Stimulated activated naive CD8-positive, alpha-beta T cell treated with anti-CD3 and anti-CD28 coated beads, Interleukin-15, Interleukin-2, amounts not matched to agents 100 ng/mL and 50 ng/mL, for 24 hours (primary cell): ENCODE data around the gene WNT7A.

Experiments used
- H3K27ac Mint-ChIP-seq: one replicate; pipeline ENCODE4 v1.8.0; 2021; ENCODE audit warnings: mild to moderate bottlenecking, mixed read lengths
- H3K27me3 Mint-ChIP-seq: one replicate; pipeline ENCODE4 v1.8.0; 2021; ENCODE audit warnings: mixed read lengths
- H3K36me3 Mint-ChIP-seq: one replicate; pipeline ENCODE4 v1.8.0; 2021; ENCODE audit warnings: low read depth, mixed read lengths
- H3K4me1 Mint-ChIP-seq: one replicate; pipeline ENCODE4 v1.8.0; 2021; ENCODE audit warnings: low read depth, mixed read lengths
- H3K4me3 Mint-ChIP-seq: one replicate; pipeline ENCODE4 v1.8.0; 2021; ENCODE audit warnings: mild to moderate bottlenecking, mixed read lengths
- H3K9me3 Mint-ChIP-seq: one replicate; pipeline ENCODE4 v1.8.0; 2021; ENCODE audit warnings: mixed read lengths

Gene WNT7A

DNA sequence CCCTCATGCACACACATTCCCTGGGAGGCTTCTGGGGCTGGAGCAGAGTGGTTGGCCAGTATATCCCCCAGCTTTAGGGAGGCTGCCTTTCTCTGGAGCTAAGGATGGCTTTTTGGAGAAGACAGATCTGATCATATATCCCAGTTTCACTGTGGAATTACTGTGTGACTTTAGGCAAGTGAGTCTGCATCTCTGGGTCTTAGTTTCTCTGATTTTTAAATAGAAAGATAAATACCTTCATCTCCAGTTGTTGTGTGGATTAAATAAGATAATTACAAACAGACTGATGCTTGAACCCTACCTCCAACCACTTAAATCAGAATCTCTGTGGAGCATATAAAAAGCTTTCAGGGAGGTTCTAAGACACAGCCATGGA lies 11.1 kb upstream of the WNT7A start:
- H3K4me1 Mint-ChIP-seq: peaks cover 26% of the 10 kb centered on the region
- H3K4me3 Mint-ChIP-seq: no peak overlapping the region
- peaks cover 4% of the 10 kb centered on the region for H3K9me3 Mint-ChIP-seq
- no peaks in the 10 kb centered on the region for H3K27me3 Mint-ChIP-seq
- H3K27ac Mint-ChIP-seq: peak overlapping the region; percentile 26
- H3K36me3 Mint-ChIP-seq: no peaks in the 10 kb centered on the region

DNA sequence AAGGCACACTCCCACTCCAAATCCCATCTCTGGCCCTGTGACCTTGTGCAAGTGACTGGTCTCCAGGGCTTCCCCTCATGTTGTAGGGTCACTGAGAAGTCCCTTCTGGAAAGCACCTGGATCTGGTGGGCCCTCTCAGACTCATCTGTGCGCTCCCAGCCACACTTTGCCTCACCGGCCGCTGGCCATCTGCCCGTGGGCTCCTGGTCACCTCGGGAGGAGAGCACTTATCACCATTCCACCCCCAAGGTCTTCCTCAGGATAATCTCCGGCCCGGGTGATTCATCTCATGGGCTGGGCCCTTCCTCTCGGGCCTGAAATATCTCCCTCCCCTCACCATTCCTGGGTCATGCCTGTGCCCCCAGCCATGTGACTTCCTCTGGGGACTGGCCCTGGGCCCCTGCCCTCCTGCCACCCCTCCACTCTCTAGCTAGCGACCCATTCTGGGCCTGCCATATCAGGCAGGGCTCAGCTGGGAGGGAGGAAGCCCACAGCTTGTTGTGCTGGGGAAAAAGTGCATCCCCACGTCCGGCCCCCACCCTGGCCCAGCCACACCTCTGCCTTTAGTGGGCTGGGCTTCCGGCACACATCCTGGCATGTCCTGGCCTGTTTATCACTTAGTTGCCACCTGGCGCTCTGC lies 10.6 kb upstream of the WNT7A start:
- peaks cover 21% of the 10 kb centered on the region for H3K4me1 Mint-ChIP-seq
- H3K9me3 Mint-ChIP-seq: peaks cover 4% of the 10 kb centered on the region
- no peaks in the 10 kb centered on the region for H3K27me3 Mint-ChIP-seq
- peak overlapping the region; percentile 26 for H3K27ac Mint-ChIP-seq
- H3K4me3 Mint-ChIP-seq: no peak overlapping the region
- H3K36me3 Mint-ChIP-seq: no peaks in the 10 kb centered on the region

DNA sequence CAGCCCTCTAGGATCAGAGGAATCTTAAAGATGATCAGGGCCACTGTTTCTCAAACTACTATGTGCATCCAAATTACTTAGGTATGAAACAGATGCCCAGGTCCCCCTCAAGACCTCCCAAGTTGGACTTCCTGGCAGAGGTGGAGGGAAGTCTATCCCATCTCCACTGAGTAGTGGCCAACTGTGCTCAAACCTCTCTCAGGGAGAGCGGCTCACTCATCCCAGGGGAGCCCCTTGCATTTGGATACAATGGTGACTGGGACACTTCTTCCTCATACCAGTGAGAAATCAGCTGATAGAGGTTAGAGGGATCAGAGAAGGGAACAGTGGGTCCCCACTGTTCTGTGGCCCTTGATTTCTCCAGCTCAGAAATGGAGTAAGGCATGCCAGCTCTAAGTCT lies 8.7 kb upstream of the WNT7A start:
- Mint-ChIP-seq H3K36me3 (no peaks in the 10 kb centered on the region), H3K9me3 (peaks cover 4% of the 10 kb centered on the region), H3K4me3 (no peak overlapping the region), H3K27ac (no peak overlapping the region), H3K27me3 (peaks cover 12% of the 10 kb centered on the region), H3K4me1 (peaks cover 14% of the 10 kb centered on the region)

DNA sequence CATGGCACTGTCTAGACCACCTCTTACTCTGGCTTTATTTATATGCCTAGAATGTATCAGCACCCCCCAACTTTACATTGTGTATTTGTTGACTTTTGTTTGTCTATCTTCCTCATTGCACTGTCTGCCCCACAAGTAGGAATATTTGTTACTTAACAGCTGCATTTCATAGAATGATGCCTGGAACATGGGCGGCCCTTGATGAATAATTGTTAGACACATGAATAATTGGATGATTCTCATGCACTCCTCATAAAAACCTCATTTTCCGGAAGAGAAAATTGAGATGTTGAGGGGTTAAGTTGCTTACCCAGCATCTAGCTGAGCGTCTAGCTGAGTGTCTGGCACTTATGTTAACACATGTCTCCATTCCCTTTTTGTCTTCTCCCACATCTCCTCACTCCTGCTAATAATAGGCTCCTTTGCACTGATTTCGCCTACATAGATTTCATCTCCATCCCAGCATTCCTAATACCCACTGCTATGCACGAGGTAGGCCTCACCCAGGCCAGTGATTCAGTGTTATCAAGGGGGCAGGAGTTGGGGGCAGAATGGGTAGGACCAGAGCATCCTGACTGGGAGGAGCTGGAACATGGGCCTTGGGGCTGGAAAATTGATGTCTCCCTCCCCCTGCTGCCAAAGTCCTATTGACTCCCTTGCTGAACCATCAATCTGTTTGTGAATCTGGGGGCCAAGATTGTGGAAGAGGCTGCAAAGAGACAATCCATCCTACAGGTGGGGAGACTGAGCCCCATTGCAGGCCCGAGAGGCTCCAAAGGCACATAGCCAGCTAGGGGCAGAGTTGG lies 7.8 kb upstream of the WNT7A start:
- Mint-ChIP-seq H3K27ac (no peak overlapping the region), H3K36me3 (no peaks in the 10 kb centered on the region), H3K4me1 (peaks cover 14% of the 10 kb centered on the region), H3K27me3 (peaks cover 18% of the 10 kb centered on the region), H3K4me3 (no peak overlapping the region), H3K9me3 (peaks cover 4% of the 10 kb centered on the region)

DNA sequence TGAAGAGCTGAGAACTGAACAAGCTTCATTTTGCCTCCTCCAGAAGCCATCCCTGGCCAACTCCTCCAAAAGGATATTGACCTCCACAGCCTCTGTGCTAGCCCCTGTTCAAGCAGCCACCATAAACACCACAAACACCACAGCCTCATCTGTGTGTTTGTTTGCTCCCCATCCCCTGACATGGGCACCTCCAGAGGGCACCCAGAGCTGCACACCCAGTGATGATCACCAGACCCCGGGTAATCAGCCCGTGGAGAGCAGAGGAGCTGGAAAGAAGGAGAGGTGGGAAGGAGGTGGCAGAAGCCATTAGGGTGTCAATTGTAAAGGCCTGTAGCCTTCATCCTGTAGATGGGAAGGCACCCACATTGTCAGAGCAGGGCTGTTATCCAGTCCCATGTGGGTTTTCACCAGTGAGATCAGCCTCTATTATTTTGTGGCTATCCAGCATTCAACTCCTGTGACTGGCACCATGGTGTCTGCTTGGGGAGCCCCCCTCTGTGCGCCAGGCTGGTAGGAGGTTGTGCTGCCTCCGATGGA lies 6.8 kb upstream of the WNT7A start:
- no peak overlapping the region for H3K4me3 Mint-ChIP-seq
- no peaks in the 10 kb centered on the region for H3K9me3 Mint-ChIP-seq
- peaks cover 26% of the 10 kb centered on the region for H3K27me3 Mint-ChIP-seq
- H3K27ac Mint-ChIP-seq: no peak overlapping the region
- H3K36me3 Mint-ChIP-seq: no peaks in the 10 kb centered on the region
- peaks cover 14% of the 10 kb centered on the region for H3K4me1 Mint-ChIP-seq

DNA sequence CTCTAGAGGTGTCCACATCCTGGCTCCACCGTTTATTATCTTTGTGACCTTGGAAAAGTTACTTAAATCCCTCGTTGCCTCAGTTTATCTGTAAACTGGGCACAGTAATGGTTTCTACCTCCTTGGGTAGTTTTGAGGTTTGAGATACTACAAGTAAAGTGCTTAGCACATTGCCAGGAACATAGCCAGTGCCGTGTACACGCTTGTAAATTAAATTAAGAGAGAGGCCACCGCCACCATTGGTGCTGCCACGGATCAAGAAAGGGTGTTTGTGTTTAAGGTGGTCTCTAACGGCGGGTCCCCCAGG lies 5.8 kb upstream of the WNT7A start:
- Mint-ChIP-seq H3K4me3 (no peak overlapping the region), H3K27ac (no peak overlapping the region), H3K27me3 (peaks cover 32% of the 10 kb centered on the region), H3K4me1 (peaks cover 4% of the 10 kb centered on the region), H3K9me3 (no peaks in the 10 kb centered on the region), H3K36me3 (no peaks in the 10 kb centered on the region)

DNA sequence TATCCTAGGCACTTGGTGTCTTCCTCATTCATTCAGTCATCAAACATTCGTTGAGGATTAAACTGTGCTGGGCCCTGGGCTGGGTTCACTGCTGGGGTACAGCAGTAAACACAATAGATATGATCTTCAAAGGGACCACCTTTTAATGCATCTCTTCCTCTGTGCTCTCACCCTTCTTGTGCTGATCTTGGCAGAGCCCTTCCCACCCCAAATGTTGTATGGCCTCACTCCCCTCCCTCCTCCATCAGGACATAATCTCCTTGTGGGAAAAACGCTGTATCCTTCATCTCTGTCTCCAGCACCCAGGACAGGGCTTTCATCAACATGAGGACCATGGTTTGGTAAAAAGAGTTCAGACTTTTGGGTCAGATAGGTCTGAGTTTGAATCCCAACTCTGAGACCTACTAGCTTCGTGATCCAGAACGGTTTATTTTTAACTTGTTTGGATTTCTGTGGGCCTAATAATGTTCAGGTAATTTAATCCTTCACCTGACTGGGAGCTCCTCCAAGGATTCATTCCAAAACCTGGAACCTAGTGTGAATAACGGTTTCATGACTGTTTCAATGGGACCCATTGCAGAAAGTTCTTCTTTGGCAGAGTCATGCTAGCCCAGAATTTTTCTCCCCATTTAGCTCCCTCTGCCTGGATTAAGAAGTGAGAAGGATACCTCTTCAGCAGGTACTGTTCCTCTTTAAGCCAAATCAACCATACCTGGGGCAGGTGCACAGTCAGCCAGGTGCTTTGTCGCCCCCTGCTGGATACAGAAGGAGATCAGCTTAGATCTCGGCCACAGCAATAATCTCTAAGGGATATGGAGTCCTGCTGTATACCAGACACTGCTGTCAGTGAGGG lies 5.2 kb upstream of the WNT7A start:
- Mint-ChIP-seq H3K36me3 (no peaks in the 10 kb centered on the region), H3K27me3 (peaks cover 32% of the 10 kb centered on the region), H3K27ac (no peak overlapping the region), H3K4me1 (no peaks in the 10 kb centered on the region), H3K4me3 (no peak overlapping the region), H3K9me3 (no peaks in the 10 kb centered on the region)

DNA sequence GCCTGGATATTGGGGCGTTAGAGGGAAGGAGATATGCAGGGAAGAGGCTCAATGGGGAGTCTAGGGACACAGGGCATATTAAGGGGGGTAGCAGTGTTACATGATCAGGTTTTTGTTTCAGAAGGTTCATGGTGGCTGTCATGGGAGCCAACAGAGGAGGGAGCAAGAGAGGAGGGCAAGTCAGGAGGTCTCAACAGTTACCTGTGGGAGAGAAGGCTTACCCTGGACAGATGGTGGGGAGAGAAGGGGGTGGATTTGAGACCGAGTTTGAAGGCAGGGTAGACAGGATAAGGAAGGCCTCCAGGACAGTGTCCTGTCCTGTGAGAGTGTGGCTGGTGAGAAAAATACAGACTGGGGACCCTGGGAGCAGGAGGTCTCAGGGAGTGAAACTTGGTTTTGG lies 3.8 kb upstream of the WNT7A start:
- Mint-ChIP-seq H3K9me3 (no peaks in the 10 kb centered on the region), H3K4me1 (no peaks in the 10 kb centered on the region), H3K27ac (no peak overlapping the region), H3K27me3 (peaks cover 41% of the 10 kb centered on the region), H3K4me3 (no peak overlapping the region), H3K36me3 (no peaks in the 10 kb centered on the region)

DNA sequence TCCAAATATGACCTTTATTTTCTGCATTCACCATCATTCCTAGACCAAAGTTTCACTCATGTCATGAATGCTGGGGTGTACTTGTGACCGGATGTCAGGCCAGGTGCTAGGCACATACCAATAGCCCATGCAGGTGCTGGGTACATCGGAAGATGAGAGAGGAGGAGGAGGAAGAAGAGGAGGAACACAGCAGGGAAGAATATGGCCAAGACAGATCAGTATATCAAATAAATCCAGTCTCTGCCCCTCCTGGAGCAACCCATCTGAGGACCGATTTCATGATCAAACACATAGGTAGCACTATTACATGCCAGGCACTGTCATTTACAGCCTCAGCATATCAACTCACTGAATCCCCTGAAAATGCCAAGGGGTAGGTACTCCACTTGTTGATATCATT lies 3.0 kb upstream of the WNT7A start:
- Mint-ChIP-seq H3K4me1 (no peaks in the 10 kb centered on the region), H3K4me3 (no peak overlapping the region), H3K27me3 (peaks cover 45% of the 10 kb centered on the region), H3K9me3 (no peaks in the 10 kb centered on the region), H3K27ac (no peak overlapping the region), H3K36me3 (no peaks in the 10 kb centered on the region)

DNA sequence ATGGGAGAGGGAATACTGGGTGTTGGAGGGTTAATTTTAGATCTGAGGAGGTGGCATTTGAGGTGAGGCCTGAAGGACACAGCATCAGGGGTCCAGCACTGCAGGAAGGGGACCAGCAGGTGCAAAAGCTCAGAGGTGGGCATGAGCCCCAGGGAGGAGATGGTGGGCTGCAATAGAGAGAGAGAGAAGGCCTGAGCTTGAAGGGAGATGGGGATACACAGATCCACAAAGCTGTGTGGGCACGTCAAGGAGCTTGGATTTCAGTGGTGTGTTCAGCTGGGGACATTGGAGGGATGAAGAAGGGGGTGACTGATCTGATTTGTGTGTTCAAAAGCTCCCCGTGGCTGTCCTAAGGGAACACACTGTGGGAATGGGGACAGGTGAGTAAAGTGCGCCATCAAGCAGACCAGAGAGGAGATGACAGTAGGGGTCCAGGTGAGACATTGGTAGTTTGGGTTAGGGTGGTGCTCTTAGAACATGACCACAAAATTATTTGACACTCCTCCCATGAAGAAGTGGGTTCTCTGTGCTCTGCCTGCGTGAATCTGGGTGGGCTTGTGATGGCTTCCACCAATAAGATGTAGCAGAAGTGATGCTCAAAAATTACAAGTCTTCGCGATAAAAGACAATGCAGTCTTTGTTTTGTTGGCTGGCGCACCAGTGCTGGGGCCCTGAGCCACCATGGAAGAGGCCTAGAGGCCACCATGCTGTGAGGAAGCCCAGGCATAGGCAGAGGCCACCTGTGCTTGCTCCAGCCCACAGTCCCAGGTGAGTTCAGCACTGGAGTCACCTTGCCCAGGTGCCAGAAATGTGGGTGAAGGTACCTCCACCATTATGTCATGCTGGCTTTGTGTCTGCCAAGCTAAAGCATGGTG lies 1.9 kb upstream of the WNT7A start:
- Mint-ChIP-seq H3K4me3 (no peak overlapping the region), H3K36me3 (no peaks in the 10 kb centered on the region), H3K27ac (no peak overlapping the region), H3K4me1 (no peaks in the 10 kb centered on the region), H3K9me3 (no peaks in the 10 kb centered on the region), H3K27me3 (peaks cover 55% of the 10 kb centered on the region)

DNA sequence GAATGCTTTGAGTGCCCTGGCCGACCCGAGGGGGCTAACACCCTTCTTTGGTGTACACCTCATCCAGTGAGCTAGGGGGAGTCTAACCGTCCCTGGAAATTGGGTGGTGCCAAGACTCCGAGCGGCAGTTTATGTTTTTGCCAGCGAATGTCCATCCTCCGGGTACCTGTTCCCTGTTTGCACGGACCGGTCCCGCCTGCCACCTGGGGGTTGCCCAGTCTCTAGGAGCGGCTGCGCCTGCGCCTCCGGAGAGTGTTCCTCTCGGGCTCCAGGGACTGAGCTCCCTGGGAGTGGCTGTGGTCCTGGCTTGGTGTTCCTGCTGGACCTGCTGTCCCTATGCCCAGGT lies 913 bp upstream of the WNT7A start:
- H3K27ac Mint-ChIP-seq: no peak overlapping the region
- peaks cover 58% of the 10 kb centered on the region for H3K27me3 Mint-ChIP-seq
- no peaks in the 10 kb centered on the region for H3K4me1 Mint-ChIP-seq
- H3K36me3 Mint-ChIP-seq: no peaks in the 10 kb centered on the region
- H3K4me3 Mint-ChIP-seq: no peak overlapping the region
- H3K9me3 Mint-ChIP-seq: no peaks in the 10 kb centered on the region

DNA sequence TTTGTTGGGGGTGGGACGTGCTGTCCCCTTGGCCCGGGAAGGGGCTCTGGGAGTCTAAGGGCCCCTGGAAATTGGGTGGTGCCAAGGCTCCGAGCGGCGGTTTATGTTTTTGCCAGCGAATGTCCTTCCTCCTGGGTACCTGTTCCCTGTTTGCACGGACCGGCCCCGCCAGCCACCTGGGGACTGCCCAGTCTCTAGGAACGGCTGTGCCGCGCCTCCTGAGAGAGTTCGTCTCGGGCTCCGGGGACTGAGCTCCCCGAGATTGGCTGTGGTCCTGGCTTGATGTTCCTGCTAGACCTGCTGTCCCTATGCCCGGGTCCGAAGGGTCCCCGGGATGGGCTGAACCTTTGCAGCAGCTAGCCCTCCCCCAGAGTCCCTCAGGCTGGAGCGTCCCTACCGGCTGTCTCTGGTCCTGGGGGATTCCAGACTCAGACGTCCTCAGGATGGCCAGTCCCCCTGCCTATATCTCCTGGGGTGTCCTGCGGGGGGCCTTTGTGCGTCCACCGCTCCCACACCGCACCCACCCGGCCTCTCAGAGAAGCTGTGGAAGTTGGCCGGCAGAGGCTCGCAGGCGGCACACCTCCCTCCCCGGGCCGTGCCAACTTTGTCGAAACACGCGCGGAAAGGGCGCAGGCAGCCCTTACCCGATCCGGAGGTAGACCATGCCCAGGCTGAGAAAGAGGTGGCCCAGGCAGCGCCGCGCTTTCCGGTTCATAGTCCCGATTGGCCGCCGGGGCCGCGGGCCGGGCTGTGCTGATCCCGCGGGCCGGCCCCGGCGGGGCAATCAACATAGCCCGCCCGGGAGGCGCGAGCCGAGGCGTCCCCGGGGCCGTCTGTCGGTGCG lies 547 bp downstream of the WNT7A start:
- no peak overlapping the region for H3K27ac Mint-ChIP-seq
- H3K9me3 Mint-ChIP-seq: no peaks in the 10 kb centered on the region
- no peaks in the 10 kb centered on the region for H3K36me3 Mint-ChIP-seq
- peaks cover 53% of the 10 kb centered on the region for H3K27me3 Mint-ChIP-seq
- no peaks in the 10 kb centered on the region for H3K4me1 Mint-ChIP-seq
- peak overlapping the region; percentile 60 for H3K4me3 Mint-ChIP-seq

DNA sequence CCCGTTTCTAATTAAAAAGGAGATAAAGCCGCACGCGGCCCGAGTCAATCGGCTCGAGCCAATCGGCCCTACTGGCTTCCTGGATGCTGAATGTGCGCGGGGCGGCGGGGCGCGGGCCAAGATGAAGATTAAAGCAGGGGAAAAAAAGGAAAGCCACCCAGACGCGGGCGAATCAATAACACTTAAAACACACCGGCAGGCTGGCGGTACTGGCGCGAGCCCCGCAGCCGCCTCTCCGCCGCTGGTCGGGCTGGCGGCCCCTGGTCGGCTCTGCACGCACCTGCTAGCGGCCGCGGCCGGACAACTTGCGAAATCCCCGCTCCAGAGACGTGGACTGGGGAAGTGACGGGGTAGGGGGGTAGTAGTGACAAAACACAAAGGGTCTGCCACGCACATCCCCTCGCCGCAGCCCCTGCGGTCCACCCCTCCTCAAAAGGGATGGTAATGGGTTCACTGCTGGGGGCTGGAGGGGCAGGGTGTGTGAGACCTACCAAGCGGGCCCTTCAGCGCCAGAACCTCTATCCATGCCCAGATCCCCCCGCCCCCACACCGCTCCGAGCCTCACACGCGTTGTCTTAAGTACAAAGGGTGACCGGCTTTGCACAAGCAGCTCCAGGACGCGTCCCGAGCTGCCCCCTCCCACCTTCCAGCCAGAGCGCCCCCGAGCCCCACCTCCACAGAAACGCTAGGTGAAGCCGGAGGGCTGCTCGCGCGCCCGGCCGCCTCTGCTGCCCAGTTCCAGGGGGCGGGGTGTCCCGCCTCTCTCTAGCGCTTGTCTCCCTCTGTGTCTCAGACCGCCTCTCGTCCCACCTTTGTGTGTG lies 1.4 kb downstream of the WNT7A start:
- Mint-ChIP-seq H3K27me3 (peaks cover 47% of the 10 kb centered on the region), H3K27ac (no peak overlapping the region), H3K4me3 (peak overlapping the region; percentile 60), H3K9me3 (no peaks in the 10 kb centered on the region), H3K4me1 (no peaks in the 10 kb centered on the region), H3K36me3 (no peaks in the 10 kb centered on the region)
